Measurements from ENCODE around the gene PNCK.

Gene PNCK

DNA sequence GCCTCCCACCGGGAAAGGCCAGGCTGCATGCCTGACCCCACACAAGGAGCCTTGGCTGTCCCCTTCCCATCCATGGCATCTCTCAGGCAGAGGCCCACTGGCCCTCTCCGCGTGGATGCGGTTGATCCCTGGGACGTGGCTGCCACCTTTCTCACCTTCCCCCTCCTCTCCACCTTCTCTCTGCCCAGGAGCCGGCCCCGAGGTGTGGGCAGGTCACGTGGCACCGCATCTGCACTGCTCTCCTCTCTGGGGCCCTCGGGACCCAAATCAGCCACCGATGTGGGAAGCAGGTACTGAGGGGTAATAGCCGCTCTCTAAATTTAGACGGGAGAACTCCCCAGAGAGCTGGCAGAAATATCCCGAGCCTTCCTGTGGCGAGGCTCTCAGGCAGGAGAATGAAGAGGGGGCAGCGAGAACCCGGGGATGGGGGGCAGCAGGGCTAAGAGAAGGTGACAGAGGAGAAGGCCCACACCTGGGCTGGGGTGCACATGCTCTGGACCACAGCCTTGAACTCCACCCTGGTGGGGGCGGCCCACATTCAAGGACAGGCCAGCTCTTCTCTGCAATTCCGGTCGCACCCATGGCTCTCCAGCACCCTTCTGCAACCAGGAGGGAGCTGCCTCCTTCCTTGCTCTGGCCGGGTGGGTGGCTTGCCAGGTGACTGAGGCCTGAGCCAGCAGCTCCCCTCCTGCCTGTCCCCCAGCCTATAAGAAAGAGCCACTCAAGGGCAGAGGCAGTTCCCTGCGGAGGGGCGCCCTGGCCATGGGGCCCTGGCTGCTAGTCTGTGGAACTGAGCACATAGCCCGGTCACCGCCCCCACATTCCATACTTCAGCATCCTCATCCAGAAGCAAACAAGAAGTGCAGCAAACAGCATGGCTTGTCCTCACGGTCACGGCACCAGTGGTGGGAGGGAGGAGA is 36.2 kb downstream of the PNCK start:
- no peak overlapping the region for H3K4me3 ChIP-seq (ENCODE audit: low read depth, low read length)
- no peak for TF ChIP-seq CTCF (IDR thresholded peaks at IDR 0.05; ENCODE audit: low read depth, low read length)

DNA sequence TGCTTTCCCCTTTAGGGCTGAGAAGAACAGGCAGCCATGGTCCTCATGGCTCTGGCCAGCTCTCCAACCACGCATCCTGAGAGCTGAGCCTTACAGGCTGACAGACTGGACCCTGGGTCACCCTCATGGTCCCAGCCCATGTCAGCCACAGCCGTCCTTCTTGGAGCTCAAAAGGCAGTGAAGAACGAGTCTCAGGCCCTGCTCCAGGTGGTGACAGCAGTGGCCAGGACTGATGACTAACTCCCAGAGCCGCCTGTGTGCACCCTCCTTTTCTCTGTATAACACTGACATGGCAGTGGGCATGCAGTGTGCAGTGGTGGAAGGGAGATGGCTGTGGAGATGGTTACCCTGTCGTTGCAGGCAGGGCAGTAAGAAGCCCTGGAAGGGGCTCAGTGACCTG is 36.9 kb downstream of the PNCK start:
- no peak for TF ChIP-seq CTCF (IDR thresholded peaks at IDR 0.05; ENCODE audit: low read depth, low read length)
- H3K4me3 ChIP-seq (ENCODE audit: low read depth, low read length): no peak overlapping the region

DNA sequence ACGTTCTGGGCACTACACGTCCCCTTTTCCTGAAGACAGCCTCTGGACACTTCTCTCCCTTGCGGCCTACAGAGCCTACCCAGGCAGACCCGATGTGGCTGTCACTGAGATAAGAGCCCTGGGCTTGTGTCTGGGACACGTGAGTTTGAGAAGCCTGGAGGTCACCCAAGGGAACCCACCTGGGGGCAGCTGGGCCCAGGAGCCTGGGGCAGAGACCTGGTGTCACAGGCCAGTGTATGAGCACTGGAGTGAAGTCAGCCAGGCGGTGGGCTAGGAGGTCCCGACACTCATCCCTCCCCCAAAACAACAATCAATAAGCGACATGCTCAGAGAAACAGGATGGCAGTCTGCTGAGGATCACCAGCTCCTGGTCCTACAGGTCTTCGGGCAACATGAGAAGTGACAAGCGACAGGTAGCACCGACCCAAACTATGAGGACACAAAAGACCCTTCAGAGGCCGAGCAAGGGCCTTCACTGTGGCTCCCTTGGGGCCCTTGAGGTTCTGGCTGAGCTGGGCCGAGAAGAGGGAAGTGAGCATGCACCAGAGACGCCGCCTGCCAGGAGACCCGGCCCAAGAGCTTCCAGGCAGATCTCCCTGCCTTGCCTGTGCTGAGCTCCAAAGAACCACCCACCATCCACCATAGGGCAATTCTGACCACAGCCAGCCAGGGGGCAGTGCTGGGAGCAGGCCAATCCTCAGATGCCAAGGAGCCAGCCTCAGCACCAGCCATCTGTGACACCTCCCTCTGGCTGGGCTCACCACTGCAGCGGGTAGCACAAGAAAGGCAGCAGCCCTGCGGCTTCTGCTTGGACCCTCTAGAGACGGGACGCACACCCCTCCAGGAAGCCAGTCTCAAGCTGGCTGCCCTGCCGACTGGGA is 37.6 kb downstream of the PNCK start:
- no peak overlapping the region for H3K4me3 ChIP-seq (ENCODE audit: low read depth, low read length)
- TF ChIP-seq CTCF (IDR thresholded peaks at IDR 0.05; ENCODE audit: low read depth, low read length): peak; percentile 27; the same call in 1 of the 2 replicates

GRCh38 chrX:153635388-153635787 is 38.2 kb downstream of the PNCK start:
- H3K4me3 ChIP-seq (ENCODE audit: low read depth, low read length): no peak overlapping the region
- no peak for TF ChIP-seq CTCF (IDR thresholded peaks at IDR 0.05; ENCODE audit: low read depth, low read length)

GRCh38 chrX:153634832-153635231 is 38.8 kb downstream of the PNCK start:
- TF ChIP-seq CTCF (IDR thresholded peaks at IDR 0.05; ENCODE audit: low read depth, low read length): no peak

GRCh38 chrX:153634236-153634635 is 39.4 kb downstream of the PNCK start:
- H3K4me3 ChIP-seq (ENCODE audit: low read depth, low read length): no peak overlapping the region
- TF ChIP-seq CTCF (IDR thresholded peaks at IDR 0.05; ENCODE audit: low read depth, low read length): no peak

More at GRCh38 chrX:153634832-153635231, 38.8 kb downstream of the PNCK start:
- no peak overlapping the region for H3K4me3 ChIP-seq (ENCODE audit: low read depth, low read length)

Measured in WI38 (cell line).